Mononuclear cell (primary cell): ENCODE data around the gene SAXO1. TPM values are rescaled to one million over a fixed set of nuclear protein-coding genes. Genes with fewer than 3 reads are reported as not detected.

Experiments
- H3K27me3 ChIP-seq: 2 replicates; pipeline ENCODE4 v1.6.0; 2011; ENCODE audit warnings: low read length, control low read depth; ENCODE audit not compliant: insufficient read depth
- H3K4me1 ChIP-seq: 2 replicates; pipeline ENCODE4 v1.5.1; 2011; ENCODE audit warnings: mild to moderate bottlenecking, low read length, control low read depth; ENCODE audit not compliant: insufficient read depth
- H3K4me3 ChIP-seq: 2 replicates; pipeline ENCODE4 v1.5.1; 2011; ENCODE audit warnings: mild to moderate bottlenecking, low read length, moderate library complexity
- H3K9me3 ChIP-seq: 2 replicates; pipeline ENCODE4 v1.5.1; 2011; ENCODE audit warnings: low read depth, mild to moderate bottlenecking, control low read depth, low read length
- total RNA-seq: library from RNA; depleted of rRNA; stranded (reverse); fragments of >200 nt; gene quantifications from one replicate; pipeline ENCODE4 v1.2.3, GENCODE V29; 2012

SAXO1 gene
- total RNA-seq, 1 donor, result 0.10 TPM

DNA sequence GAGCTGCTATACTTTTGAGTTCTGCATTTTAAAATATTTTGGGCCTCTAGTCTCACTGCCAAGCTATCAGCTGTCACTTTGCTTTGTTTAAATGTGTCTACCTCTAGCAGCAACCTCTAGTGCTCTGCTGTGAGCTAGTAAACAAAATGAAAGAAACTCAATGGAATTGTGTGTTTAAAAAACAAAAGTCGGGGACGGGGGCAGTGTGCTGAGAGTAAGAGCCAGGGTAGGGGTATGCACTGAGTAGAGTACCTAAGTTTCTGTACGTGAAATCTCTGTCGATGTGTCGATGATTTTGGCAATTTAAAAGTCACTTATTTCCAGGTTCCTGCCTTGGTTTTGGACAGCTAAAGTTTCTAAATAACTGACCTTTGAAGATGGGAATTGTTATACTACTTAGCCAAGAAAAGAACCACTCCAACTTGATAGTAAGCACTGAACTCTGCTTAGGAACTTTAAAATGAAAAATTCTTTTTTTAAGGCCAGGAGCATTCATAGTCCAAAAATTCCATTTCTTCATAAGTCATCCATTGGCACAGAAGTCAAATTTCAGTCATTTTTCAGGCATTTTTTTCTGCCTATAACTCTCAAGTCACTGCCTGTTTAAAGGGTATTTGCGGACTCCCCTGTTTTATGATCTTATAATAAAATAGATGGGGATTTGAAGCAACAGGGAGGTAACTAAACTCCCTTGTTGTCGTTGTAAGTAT lies 111.5 kb downstream of the SAXO1 start:
- no peak overlapping the region for H3K4me3 ChIP-seq
- H3K4me1 ChIP-seq, result no peaks in the 10 kb centered on the region
- H3K27me3 ChIP-seq, result no peaks in the 10 kb centered on the region
- H3K9me3 ChIP-seq, result no peaks in the 10 kb centered on the region

DNA sequence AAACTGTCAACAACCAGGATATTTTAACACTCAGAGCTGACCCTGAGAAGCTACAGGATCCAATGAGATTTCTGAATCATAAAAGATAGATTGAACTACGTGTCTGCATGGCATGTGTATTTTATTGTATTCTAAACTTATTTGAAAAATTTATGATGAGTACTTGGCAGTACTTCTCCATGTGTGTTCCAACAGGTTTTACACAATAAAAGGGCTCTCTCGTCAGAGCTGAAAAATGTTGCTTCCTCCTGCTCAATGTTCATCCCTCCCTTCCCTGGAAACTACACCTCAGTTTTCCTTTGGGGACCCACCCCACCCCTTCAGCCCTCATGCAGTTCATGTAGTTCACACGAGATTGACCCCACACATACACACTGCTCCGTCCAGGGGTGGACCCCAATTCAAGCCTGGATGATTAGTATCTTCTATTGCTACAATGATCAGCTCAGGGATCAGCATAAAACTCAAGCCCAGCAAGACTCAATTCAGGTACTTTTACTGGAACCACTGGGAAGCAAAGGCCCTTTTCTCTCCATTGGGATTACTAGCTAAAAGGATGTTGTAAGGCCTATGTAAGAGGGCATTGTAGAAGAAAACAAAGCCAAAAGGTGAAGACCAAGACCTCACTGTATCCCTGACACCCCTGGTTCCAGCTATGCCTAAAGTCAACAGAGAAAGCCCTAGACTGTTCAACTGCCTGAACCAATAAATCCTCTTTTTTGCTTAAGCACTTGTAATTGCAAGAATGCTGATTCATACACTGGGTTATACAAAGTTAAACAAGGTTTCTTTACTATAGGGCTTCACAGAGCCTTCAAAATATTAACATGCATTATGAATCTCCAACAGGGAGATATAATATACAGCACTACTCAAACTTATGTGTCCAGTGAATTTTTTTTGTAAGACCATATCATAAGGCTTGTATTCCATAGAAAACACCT lies 112.6 kb downstream of the SAXO1 start:
- H3K9me3 ChIP-seq, result no peaks in the 10 kb centered on the region
- no peak overlapping the region for H3K4me3 ChIP-seq
- no peaks in the 10 kb centered on the region for H3K4me1 ChIP-seq
- H3K27me3 ChIP-seq, result no peaks in the 10 kb centered on the region

DNA sequence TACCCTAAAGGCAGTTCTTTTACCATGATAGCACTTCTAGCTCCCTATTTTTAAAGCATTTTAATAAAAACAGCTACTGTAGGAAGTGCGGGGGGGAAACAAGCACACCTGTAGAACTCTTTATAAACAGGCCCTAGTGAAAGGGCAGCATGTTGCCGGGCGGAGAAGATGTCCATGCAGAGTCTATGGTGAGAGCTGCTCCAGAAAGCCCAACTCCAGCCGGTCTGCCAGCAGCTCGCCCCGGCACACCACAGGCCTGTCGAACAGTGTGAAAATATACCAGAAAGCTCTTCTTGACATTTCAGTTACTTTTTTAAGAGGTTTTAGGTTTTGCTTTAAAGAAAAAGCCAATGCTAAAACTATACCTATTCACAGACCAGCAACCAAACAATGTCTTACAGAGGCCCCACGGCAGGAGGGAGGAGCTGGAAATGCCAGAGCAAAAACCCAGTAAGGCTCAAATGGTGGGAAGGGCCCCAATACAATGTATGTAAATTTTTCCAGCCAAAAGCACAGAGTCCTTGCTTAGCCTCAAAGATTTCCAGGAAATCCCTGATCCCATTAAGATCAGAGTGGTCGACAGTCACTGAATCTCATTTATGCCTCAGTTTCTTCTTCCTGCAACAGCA lies 121.2 kb downstream of the SAXO1 start:
- H3K4me3 ChIP-seq, result no peak overlapping the region
- H3K9me3 ChIP-seq, result no peaks in the 10 kb centered on the region
- no peaks in the 10 kb centered on the region for H3K27me3 ChIP-seq
- H3K4me1 ChIP-seq, result no peaks in the 10 kb centered on the region

DNA sequence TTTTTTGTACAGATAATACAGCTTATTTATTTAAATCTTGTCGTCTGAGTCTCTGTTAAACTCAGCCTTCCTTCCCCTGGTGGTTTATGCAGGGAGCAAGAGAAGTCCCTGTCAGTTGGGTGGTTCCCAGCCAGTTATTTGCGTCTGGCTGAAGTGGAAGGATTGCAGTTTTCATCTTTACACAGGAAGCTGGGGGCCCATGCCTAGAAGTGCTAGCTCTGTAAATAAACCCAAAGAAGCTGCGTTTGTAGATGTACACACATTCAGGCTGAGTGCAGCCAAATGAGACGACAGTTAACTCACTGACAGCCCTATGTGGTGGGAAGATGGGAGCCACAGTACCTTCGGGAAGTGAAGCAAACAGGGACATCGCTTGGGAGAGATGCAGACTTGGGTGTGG lies 122.1 kb downstream of the SAXO1 start:
- Histone ChIP-seq H3K9me3 (no peaks in the 10 kb centered on the region), H3K27me3 (no peaks in the 10 kb centered on the region), H3K4me1 (no peaks in the 10 kb centered on the region), H3K4me3 (no peak overlapping the region)

DNA sequence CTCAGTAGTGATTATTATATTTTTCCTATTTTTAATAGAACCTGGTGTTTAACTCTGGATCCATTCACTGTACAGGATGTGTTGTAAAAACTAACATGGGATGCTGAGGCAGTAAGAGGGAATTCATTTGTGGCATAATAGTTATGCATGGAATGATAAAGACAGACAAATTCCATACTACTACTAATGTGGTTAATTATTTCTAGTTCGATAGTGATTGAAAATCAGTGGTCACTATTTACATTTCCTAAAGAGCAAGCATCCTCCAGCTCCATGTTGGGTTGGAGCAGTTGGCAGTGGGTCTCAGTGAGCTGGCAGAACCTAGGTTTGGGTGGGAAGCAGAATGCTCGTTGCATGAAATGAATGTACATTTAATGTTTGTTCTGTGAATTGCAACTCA lies 122.6 kb downstream of the SAXO1 start:
- Histone ChIP-seq H3K4me3 (no peak overlapping the region), H3K4me1 (no peaks in the 10 kb centered on the region), H3K9me3 (no peaks in the 10 kb centered on the region), H3K27me3 (no peaks in the 10 kb centered on the region)

DNA sequence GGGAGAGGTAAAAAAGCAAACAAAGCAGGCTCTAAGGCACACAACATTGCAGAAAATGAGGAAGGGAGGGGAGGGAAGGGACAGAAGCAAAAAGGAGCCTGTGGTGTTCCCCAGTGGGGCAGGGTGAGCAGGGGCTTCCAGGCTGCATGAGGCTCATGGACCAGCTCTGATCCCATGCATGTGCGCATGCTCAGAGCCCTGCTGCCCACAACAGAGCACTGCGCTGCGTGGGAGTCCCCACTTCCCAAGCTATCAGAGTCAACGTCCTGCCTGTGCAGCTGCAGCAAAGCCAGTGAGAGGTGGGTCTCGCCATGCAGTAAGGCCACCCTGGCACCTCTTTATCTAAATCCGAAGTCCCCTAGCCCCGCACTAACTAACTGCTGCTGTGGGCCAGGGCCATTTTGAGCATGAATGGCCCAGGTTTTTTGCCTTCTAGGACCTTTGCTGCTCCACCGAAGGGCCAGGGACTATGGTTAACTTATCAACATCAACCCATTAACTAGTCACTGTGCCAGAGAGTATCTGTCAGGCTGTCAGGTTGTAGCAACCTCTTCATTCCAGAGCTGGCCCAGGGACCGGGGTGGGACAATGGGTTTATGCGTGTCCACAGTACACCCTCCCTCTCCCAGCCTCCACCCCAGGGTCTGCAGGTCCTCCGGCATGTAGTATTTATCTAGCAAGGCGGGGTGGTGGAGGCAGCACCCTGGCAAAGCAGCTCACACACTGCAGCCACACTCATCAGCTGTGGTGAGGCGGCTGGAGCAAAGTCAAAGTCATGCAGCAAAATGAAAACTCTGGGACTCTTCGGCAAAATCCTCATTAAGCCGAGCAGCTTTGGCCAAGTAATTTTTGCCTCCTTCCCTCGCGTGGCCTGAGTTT lies 123.6 kb downstream of the SAXO1 start:
- Histone ChIP-seq H3K4me3 (no peak overlapping the region), H3K4me1 (no peaks in the 10 kb centered on the region)

DNA sequence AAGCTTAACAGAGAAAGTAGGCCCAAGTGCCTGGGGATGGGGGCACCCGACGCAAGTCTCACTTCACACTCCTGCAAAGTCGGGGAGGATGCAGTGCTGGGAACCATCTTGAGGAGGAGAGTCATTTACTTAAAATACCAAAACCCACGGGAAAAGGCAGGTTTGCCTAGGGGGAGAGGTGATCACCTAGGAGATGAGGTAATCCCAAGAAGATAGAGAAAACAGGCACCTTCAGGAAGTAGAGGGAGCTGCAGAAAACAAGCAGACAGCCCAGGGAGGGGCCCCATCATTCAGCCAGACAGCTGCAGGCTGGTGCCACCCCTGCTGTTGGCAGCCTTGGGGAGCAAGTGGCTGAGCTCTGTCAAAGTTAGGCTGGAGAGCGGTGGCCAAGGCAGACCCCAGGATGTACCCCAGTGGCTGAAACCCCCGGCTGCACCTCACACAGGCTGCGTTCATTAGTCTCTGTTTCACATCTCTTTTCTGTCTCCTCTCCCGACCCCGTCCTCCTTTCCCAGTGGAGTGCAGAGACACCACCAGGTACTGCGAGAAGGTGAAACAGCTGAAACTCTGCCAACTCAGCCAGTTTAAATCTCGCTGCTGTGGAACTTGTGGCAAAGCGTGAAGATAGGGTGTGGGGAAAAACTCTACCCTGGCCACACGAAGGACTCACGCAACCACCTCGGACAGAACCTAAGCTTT lies 124.9 kb downstream of the SAXO1 start:
- Histone ChIP-seq H3K9me3 (no peaks in the 10 kb centered on the region), H3K27me3 (no peaks in the 10 kb centered on the region), H3K4me3 (no peak overlapping the region), H3K4me1 (no peaks in the 10 kb centered on the region)

More for the DNA sequence above, 123.6 kb downstream of the SAXO1 start:
- no peaks in the 10 kb centered on the region for H3K27me3 ChIP-seq
- no peaks in the 10 kb centered on the region for H3K9me3 ChIP-seq

DNA sequence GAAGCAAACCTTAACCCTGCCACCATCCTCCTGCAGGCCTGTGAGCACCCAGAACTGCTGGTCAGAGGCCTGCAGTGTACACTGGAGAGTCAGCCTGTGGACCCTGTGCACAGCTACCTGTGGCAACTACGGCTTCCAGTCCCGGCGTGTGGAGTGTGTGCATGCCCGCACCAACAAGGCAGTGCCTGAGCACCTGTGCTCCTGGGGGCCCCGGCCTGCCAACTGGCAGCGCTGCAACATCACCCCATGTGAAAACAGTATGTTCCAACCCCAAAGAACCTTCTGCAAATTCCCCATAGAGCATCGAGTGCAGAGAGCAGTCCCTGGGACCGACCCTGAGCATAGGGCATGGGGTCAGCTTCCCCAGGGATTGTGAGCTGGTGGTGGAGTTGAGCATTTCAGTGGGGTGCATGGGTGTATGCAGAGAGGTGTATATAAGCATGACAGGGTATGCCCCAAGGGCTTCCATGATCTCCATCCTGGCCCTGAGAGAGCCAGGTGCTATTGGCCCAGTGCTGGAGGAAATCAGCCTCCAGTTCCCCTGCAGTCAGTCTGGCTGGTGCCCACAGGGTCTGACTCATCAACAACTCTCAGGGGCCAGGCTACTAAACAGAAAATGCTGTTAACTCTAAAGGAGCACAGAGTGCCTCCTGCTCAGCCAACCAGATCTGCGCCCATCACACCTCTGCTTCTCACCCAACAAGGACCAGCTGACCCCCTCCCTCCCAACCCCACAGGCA lies 126.2 kb downstream of the SAXO1 start:
- no peaks in the 10 kb centered on the region for H3K27me3 ChIP-seq
- H3K4me3 ChIP-seq, result no peak overlapping the region
- no peaks in the 10 kb centered on the region for H3K4me1 ChIP-seq
- peaks cover 6% of the 10 kb centered on the region for H3K9me3 ChIP-seq

DNA sequence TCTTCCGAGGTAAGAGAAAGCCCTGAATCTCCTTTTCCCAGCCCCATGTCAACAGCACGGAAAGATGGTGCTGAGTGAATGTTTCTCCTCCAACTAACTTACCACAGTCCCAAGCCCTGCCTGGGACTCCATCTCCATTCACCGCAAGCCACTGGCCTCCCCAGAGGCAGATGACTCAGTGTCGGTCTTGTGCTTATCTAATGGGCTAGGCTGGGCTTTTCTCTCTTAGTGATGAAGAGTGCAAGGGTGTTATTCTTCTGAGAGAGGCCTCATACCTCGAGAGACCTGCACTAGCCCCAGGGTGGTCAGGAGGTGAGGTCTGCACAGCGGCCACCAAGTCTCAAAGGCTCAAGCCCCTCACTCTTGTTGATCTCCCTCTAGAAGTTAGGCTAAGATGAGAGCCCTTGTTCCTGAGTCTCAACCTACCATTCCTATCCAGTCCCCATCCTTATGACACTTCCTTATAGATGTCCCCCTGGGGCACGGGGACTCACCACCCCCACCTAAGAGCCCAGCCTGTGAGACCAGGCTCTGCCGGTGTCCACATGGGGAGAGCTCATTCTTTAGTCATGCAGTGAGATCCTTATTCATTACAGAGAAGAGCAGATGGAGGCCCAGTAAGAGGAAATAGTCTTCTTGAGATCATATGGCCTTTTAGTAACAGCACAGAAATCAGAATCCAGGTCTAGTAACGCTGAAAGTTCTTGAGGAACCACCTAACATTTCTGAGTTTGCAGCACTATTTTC lies 127.0 kb downstream of the SAXO1 start:
- H3K4me1 ChIP-seq, result no peaks in the 10 kb centered on the region
- peaks cover 11% of the 10 kb centered on the region for H3K9me3 ChIP-seq
- H3K27me3 ChIP-seq, result no peaks in the 10 kb centered on the region
- H3K4me3 ChIP-seq, result no peak overlapping the region

DNA sequence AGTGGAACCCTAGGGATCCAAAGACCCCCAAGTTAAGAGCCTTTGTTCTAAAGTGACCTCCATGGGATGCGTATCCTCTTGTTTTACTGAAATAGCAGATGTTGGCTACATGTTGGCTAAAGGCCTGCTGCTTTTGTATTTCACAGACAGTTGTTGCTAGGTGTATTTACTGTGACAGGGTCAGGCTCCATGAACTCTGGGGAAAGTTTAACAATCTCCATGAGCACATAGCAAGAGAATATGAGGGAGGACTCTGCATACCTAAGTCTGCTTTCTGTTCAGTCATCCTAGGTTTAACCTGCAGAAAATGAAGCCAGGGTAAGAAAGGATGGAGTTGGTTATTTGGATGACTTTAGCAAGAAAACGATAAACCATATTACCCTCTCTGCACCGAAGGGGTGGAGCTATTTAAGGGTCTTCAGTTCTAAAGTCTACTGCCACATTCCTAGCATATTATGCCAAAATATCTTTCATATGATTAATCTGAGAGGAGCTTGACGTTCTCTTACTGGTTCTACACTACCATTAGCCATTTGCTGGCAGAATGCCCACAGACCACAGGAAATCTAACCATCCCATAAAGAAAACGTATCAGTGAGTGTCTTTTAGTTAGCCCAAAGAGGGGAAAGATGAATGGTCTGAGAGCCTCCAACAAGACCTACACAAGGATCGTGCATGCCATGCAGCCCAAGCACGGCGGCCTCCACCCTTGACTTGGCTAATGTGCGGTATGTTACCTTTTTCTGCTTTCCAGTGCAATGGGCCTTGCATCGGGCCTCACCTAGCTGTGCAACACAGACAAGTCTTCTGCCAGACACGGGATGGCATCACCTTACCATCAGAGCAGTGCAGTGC lies 127.8 kb downstream of the SAXO1 start:
- no peaks in the 10 kb centered on the region for H3K27me3 ChIP-seq
- H3K4me3 ChIP-seq, result no peak overlapping the region
- H3K4me1 ChIP-seq, result no peaks in the 10 kb centered on the region
- H3K9me3 ChIP-seq, result peaks cover 11% of the 10 kb centered on the region

DNA sequence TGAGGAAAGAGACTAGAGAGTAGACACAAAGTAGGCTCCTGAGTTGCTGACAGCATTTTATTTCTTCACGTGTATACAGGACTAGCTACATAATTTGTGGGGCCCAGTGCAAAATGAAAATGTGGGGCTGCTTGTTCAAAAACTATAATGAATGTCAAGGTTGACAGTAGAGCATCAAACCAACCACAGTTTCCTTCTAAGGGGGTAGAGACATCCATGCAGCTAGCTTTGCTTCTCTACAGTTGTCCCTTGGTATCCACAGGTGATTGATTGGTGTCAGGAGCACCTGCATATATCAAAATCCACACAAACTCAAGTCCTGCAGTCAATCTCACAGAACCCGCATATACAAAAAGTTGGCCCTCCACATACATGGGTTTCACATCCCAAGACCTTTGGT lies 129.6 kb downstream of the SAXO1 start:
- Histone ChIP-seq H3K4me1 (no peaks in the 10 kb centered on the region), H3K4me3 (no peak overlapping the region), H3K9me3 (peaks cover 11% of the 10 kb centered on the region), H3K27me3 (no peaks in the 10 kb centered on the region)

DNA sequence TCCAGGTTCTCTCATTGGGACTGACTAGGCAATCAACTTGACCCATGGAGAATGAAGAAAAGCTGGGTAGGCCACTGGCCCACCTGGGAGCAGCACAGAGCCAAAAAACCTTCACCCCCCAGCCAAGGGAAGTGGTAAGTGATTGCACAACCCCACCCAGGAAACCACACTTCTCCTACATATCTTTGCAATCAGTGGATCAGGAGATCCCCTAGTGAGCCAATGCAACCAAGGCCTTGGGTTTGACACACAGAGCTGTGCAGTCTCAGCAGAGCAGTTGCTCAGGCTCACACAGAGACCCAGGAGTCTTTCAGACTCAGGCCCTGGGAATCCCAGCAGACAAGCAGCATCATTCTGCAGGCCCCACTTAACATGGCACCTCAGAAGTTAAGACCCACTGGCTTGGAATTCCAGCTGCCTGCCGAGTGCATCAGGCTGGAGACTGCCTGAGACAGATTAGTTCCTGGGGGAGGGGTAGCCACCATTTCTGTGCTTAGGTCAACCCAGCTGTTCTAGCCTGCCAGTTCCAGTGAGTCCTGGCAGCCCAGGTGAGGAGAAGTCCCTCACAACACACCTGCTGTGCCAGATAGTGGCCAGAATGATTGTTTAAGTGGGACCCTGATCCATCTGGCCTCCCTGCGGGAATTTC lies 136.4 kb downstream of the SAXO1 start:
- Histone ChIP-seq H3K9me3 (peaks cover 7% of the 10 kb centered on the region), H3K4me1 (no peaks in the 10 kb centered on the region), H3K27me3 (no peaks in the 10 kb centered on the region), H3K4me3 (no peak overlapping the region)
